Liver (tissue), 9 donors: ENCODE data around the gene RBM15B. TPM values are rescaled to one million over a fixed set of nuclear protein-coding genes. Genes with fewer than 3 reads are reported as not detected.

ENCODE experiments used
- DNase-seq: peaks from one replicate; pipeline ENCODE4 v3.0.0-alpha.2; 2017; ENCODE audit warnings: low spot score
- H3K27ac ChIP-seq, 2 donors: one replicate each; pipeline ENCODE4 v1.7.0; 2013; ENCODE audit warnings: inconsistent platforms in 2 of 2, low read length in 2 of 2, control low read depth in 1 of 2, low read depth in 1 of 2, mild to moderate bottlenecking in 1 of 2
- H3K27me3 ChIP-seq, 4 donors: one replicate each; pipeline versions ENCODE4 v1.6.1 to v1.7.0; 2013; ENCODE audit warnings: low read length in 3 of 4, inconsistent platforms in 1 of 4, mild to moderate bottlenecking in 1 of 4, moderate library complexity in 1 of 4; ENCODE audit not compliant: control insufficient read depth in 4 of 4, insufficient read depth in 4 of 4
- H3K36me3 ChIP-seq, 4 donors: one replicate each; pipeline versions ENCODE4 v1.6.1 to v1.7.0; 2013; ENCODE audit warnings: low read length in 3 of 4, mild to moderate bottlenecking in 3 of 4, low read depth in 1 of 4, moderate library complexity in 1 of 4; ENCODE audit not compliant: control insufficient read depth in 4 of 4, insufficient read depth in 3 of 4
- H3K4me1 ChIP-seq, 4 donors: one replicate each; pipeline versions ENCODE4 v1.6.1 to v1.7.0; 2013; ENCODE audit warnings: low read length in 3 of 4, mild to moderate bottlenecking in 3 of 4, moderate library complexity in 1 of 4; ENCODE audit not compliant: control insufficient read depth in 4 of 4, insufficient read depth in 4 of 4
- H3K4me3 ChIP-seq, 3 donors: one replicate each; pipeline versions ENCODE4 v1.6.1 to v1.7.0; 2013; ENCODE audit warnings: low read length in 3 of 3, control low read depth in 1 of 3, low read depth in 1 of 3, mild to moderate bottlenecking in 1 of 3
- H3K9ac ChIP-seq, 2 donors: one replicate each; pipeline ENCODE4 v1.7.0; 2013; ENCODE audit warnings: low read length in 2 of 2, mild to moderate bottlenecking in 2 of 2, moderate library complexity in 2 of 2, control low read depth in 1 of 2, low read depth in 1 of 2
- H3K9me3 ChIP-seq, 4 donors: one replicate each; pipeline versions ENCODE4 v1.6.1 to v1.7.0; 2013; ENCODE audit warnings: low read length in 3 of 4; ENCODE audit not compliant: control insufficient read depth in 4 of 4
- EGR1 ChIP-seq, 2 donors: IDR thresholded peaks; 2 replicates each; pipeline ENCODE4 v1.6.1; 2016 to 2018; ENCODE audit warnings: antibody characterized with exemption in 2 of 2, low read depth in 2 of 2
- FOXA1 ChIP-seq: IDR thresholded peaks from 2 replicates; pipeline ENCODE4 v1.6.1; 2016; ENCODE audit warnings: antibody characterized with exemption
- FOXA2 ChIP-seq: IDR thresholded peaks from 2 replicates; pipeline ENCODE4 v1.6.1; 2016; ENCODE audit warnings: antibody characterized with exemption
- GABPA ChIP-seq, 2 donors: IDR thresholded peaks in 1 of 2; conservative IDR thresholded peaks in 1 of 2; 2 replicates each; pipeline ENCODE4 v1.6.1; 2016; ENCODE audit warnings: antibody characterized with exemption in 2 of 2, mild to moderate bottlenecking in 1 of 2, moderate library complexity in 1 of 2
- HNF4A ChIP-seq, 2 donors: conservative IDR thresholded peaks; 2 replicates each; pipeline ENCODE4 v1.6.1; 2016; ENCODE audit warnings: antibody characterized with exemption in 2 of 2, mild to moderate bottlenecking in 2 of 2
- HNF4G ChIP-seq: IDR thresholded peaks from 2 replicates; pipeline ENCODE4 v1.6.1; 2016; ENCODE audit warnings: antibody characterized with exemption
- NR2F2 ChIP-seq: IDR thresholded peaks from 2 replicates; pipeline ENCODE4 v1.6.1; 2016; ENCODE audit warnings: antibody characterized with exemption
- RAD21 ChIP-seq, 2 donors: IDR thresholded peaks; 2 replicates each; pipeline ENCODE4 v1.6.1; 2016; ENCODE audit warnings: antibody characterized with exemption in 2 of 2, mild to moderate bottlenecking in 2 of 2
- REST ChIP-seq: IDR thresholded peaks from 2 replicates; pipeline ENCODE4 v1.6.1; 2016; ENCODE audit warnings: antibody characterized with exemption, mild to moderate bottlenecking
- RXRA ChIP-seq, 2 donors: IDR thresholded peaks; 2 replicates each; pipeline ENCODE4 v1.6.1; 2017 to 2018; ENCODE audit warnings: antibody characterized with exemption in 2 of 2, mild to moderate bottlenecking in 1 of 2
- SP1 ChIP-seq: IDR thresholded peaks from 2 replicates; pipeline ENCODE4 v1.6.1; 2018; ENCODE audit warnings: antibody characterized with exemption, mild to moderate bottlenecking
- TAF1 ChIP-seq: conservative IDR thresholded peaks from 2 replicates; pipeline ENCODE4 v1.6.1; 2016; ENCODE audit warnings: antibody characterized with exemption, mild to moderate bottlenecking
- YY1 ChIP-seq: IDR thresholded peaks from 2 replicates; pipeline ENCODE4 v1.6.1; 2016; ENCODE audit warnings: antibody characterized with exemption, mild to moderate bottlenecking
- WGBS: extraction: QIAGEN DNeasy Blood & Tissue Kit; methylation state at CpG from one replicate; pipeline ENCODE4 v1.1.7; 2013; 5-methylcytosine and 5-hydroxymethylcytosine counted together
- polyA plus RNA-seq, 2 donors: library from polyadenylated mRNA; stranded (reverse) in 1 of 2; unstranded in 1 of 2; fragments of 200-250 nt in 1 of 2; fragments of >200 nt in 1 of 2; fragmentation: Nextera tagmentation in 1 of 2; extraction: Ambion mirVana in 1 of 2; gene quantifications; one replicate each; pipeline versions ENCODE4 v1.2.1 to v1.2.3, GENCODE V29; 2013 to 2015
- total RNA-seq, 2 donors: library from RNA; depleted of rRNA; stranded (reverse); fragments of >200 nt; gene quantifications; one replicate each; pipeline ENCODE4 v1.2.3, GENCODE V29; 2014
- TF ChIP-seq, protein P1 (sequence below): IDR thresholded peaks from 2 replicates; pipeline ENCODE4 v1.6.1; 2016; ENCODE audit warnings: antibody characterized with exemption
- TF ChIP-seq, protein P2 (sequence below): IDR thresholded peaks from 2 replicates; pipeline ENCODE4 v1.6.1; 2016; ENCODE audit warnings: antibody characterized with exemption
- TF ChIP-seq, protein P3 (sequence below): fragments of 150-350 bp; IDR thresholded peaks from 2 replicates; pipeline ENCODE4 v1.5.1; 2017; ENCODE audit warnings: improper control_type of control experiment, low read depth, low read length; ENCODE audit not compliant: missing input control
- donor health status: healthy.
- donor health status: healthy.
- donor health status: healthy.
- donor health status: healthy.
- donor health status: healthy.

RBM15B gene
- total and polyA plus RNA-seq, 4 donors, result 2.3 to 14.8 (median 10.0) TPM

- DNase-seq, result no peak
- 91% methylated on average over 15 of the region's 15 CpGs for WGBS
- Histone ChIP-seq H3K4me1 (peaks cover 0 to 16% (median 7%) of the 10 kb centered on the region in 4 donors), H3K36me3 (no peaks in the 10 kb centered on the region), H3K9me3 (no peaks in the 10 kb centered on the region), H3K27ac (no peak overlapping the region), H3K4me3 (no peak overlapping the region), H3K9ac (no peak overlapping the region), H3K27me3 (no peaks in the 10 kb centered on the region)
- TF ChIP-seq TAF1, result no peak
- TF ChIP-seq, protein P1, sequence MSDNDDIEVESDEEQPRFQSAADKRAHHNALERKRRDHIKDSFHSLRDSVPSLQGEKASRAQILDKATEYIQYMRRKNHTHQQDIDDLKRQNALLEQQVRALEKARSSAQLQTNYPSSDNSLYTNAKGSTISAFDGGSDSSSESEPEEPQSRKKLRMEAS, result no peak
- TF ChIP-seq FOXA1, result no peak
- TF ChIP-seq NR2F2, result no peak
- no peak for TF ChIP-seq RAD21 (IDR thresholded peaks at IDR 0.05)
- no peak for TF ChIP-seq FOXA2
- no peak for TF ChIP-seq EGR1 (IDR thresholded peaks at IDR 0.05; ENCODE audit: low read depth in 2 of 2)
- TF ChIP-seq, protein P2, sequence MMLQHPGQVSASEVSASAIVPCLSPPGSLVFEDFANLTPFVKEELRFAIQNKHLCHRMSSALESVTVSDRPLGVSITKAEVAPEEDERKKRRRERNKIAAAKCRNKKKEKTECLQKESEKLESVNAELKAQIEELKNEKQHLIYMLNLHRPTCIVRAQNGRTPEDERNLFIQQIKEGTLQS, result no peak
Measured at GRCh38 chr3:51380601-51381332, 10.3 kb upstream of the RBM15B start.

DNA sequence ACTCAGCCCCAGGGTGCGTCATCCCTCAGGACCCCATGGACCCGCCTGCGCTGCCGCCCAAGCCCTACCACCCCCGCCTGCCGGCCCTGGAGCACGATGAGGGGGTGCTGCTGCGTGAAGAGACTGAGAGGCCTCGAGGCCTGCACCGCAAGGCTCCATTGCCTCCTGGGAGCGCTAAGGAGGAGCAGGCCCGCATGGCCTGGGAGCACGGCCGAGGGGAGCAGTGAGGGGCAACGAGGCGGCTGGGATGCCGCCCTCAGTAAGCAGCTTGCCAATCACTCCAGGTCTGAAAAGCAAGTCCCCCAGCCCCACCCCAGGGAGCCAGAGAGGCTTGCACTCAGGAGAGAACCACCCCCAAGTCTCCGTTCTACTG is 9.8 kb upstream of the RBM15B start:
- 94% methylated on average over 18 of the region's 18 CpGs for WGBS
- Histone ChIP-seq H3K4me1 (peaks cover 0 to 21% (median 12%) of the 10 kb centered on the region in 4 donors), H3K27me3 (no peaks in the 10 kb centered on the region), H3K4me3 (no peak overlapping the region), H3K9me3 (no peaks in the 10 kb centered on the region), H3K9ac (no peak overlapping the region), H3K27ac (no peak overlapping the region), H3K36me3 (no peaks in the 10 kb centered on the region)
- TF ChIP-seq FOXA2 (no peak), RXRA (IDR thresholded peaks at IDR 0.05) (no peak), EGR1 (IDR thresholded peaks at IDR 0.05; ENCODE audit: low read depth in 2 of 2) (no peak), GABPA (IDR thresholded peaks at IDR 0.05 in 1 of 2, conservative IDR thresholded peaks at IDR 0.05 in 1 of 2) (no peak), YY1 (no peak), RAD21 (IDR thresholded peaks at IDR 0.05) (no peak), HNF4G (no peak)
- TF ChIP-seq, protein P2, result no peak
- TF ChIP-seq, protein P3, sequence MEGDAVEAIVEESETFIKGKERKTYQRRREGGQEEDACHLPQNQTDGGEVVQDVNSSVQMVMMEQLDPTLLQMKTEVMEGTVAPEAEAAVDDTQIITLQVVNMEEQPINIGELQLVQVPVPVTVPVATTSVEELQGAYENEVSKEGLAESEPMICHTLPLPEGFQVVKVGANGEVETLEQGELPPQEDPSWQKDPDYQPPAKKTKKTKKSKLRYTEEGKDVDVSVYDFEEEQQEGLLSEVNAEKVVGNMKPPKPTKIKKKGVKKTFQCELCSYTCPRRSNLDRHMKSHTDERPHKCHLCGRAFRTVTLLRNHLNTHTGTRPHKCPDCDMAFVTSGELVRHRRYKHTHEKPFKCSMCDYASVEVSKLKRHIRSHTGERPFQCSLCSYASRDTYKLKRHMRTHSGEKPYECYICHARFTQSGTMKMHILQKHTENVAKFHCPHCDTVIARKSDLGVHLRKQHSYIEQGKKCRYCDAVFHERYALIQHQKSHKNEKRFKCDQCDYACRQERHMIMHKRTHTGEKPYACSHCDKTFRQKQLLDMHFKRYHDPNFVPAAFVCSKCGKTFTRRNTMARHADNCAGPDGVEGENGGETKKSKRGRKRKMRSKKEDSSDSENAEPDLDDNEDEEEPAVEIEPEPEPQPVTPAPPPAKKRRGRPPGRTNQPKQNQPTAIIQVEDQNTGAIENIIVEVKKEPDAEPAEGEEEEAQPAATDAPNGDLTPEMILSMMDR, result no peak
- no peak for DNase-seq

GRCh38 chr3:51382076-51382745 is 8.9 kb upstream of the RBM15B start:
- Histone ChIP-seq H3K27ac (no peak overlapping the region), H3K4me1 (peaks cover 0 to 29% (median 20%) of the 10 kb centered on the region in 4 donors), H3K9me3 (no peaks in the 10 kb centered on the region), H3K4me3 (no peak overlapping the region), H3K27me3 (no peaks in the 10 kb centered on the region), H3K9ac (no peak overlapping the region), H3K36me3 (no peaks in the 10 kb centered on the region)
- DNase-seq, result no peak
- 98% methylated on average over 4 of the region's 4 CpGs for WGBS
- TF ChIP-seq GABPA (IDR thresholded peaks at IDR 0.05 in 1 of 2, conservative IDR thresholded peaks at IDR 0.05 in 1 of 2) (no peak), TAF1 (no peak), SP1 (no peak), HNF4A (conservative IDR thresholded peaks at IDR 0.05) (no peak), EGR1 (IDR thresholded peaks at IDR 0.05; ENCODE audit: low read depth in 2 of 2) (no peak), NR2F2 (no peak), REST (no peak), YY1 (no peak), FOXA2 (no peak)
- TF ChIP-seq, protein P3, result no peak
- TF ChIP-seq, protein P1, result no peak
